HG03196 (cell line): ENCODE data around the gene GMIP.

ENCODE experiments used
- ATAC-seq: cut with Tn5 transposase; IDR thresholded peaks from one replicate; pipeline ENCODE4 v1.9.1; 2021; ENCODE audit not compliant: unreplicated experiment

GMIP gene

DNA sequence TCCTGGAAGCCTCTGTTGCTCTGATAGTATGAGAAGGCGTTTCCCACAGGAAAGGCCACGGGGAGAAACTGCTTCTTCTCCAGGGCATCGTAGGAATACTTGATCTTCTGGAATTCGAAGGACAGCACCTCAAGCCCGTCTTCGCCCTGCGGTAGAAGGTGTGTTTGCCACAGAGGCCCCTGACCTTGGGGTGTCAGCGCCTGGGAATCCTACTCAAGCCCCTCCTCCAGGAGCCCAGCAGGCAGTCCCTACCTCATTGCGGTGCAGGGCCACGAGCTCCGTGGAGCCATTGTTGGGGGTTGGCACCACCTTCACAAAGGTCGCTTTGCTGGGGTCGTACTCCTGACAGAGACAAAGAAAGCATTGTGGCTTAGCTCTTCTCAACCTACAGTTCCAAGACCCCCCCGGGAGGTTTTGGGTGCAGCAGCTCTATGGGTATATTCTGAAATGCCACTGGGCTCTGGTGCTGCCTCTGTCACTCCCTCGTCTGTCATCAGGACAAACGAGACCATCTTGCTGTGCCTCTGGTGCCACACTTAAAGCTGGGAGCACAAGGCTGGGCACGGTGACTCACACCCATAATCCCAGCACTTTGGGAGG is 16.3 kb upstream of the GMIP start:
- no peak for ATAC-seq

DNA sequence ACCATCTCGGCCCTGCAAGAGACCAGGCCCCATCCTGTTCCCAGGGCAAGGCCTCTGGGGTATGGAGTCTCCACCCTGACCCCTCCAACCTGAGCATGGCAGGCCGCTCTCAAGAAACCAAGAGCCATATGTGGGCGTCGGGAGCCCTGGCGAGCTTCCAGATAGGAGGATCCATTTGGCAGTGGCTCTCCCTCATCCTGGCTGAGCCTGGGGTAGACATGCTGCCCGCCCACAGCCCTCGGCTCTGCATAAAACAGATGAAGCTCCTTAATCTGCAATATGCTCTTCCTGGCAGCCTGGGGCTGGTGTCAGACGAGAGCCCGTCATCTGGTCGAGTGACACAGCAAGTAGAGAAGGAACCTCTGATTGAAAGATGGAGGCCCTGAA is 13.9 kb upstream of the GMIP start:
- no peak for ATAC-seq

DNA sequence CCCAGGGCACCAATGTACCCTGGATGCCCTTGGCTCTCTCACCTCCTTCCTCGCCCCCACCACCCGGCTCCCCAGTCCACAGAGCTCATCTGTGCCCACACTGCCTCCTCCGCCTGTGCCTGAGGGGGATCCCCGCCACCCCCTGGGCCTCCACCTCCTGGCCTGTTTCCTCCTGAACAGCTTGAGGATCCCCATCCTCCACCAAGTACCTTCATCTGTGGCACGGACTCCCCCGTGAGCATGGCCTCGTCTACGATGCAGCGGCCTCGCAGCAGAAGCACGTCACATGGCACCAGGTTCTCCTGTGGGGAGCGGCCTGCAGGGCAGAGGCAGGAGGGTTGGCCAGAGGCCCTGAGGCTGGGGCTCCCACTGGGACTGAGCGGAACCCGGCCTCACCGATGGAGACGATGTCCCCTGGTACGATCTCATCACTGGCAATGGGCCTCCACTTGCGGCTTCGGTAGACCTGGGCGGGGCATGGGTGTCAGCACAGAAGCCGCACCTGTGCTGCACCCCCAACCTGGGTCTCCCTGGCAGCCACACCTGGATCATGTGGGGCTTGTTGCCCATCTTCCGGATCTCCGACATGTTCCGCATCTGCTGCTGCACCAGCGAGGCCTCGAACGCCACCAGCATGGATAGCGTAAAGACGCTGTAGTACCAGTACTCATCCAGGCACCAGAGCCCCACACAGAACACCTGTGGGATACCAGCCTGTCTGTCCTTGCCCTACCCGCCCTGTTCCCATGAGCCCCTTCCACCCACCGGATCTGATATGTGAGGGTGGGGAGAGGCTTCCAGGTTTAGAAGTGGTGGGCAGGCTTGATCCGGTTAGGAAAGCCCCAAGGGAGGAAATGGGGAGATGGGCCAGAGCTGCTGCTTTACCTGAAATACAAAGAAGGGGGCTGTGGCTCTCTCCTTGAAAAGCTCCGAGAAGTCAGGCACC is 13.3 kb upstream of the GMIP start:
- no peak for ATAC-seq

DNA sequence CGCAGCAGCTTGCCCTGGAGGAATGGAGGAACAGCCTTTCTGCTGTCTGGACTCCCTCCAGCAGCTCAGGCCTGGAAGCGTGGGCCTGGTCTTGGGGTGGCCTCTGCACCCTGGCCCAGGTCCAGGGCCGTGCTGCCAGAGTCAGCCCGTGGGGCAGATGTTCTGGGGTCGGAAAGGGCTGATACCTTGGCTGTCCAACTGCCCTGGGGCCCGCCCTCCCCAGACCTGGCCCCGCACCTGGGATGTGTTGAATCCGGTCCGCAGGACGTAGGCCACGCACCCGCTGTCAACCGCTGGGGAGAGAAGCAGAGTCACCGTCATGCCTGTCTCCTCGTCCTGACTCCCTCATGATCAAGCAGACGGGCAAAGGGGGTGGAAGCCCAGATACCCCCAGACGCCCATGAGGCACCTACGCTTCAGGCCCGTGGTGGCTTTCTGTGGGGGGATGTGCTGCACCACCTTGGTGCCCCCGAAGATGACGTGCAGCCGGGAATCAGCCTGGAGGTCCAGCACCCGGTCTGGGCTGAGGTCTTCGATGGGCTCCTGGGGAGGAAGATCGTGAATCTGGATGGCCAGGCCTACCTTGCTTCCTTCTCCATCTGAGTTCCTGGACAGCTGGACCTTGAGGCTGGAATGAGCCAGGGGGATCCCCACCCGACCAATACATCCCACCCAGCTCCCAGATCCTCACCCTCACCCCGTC is 12.3 kb upstream of the GMIP start:
- ATAC-seq, result no peak

DNA sequence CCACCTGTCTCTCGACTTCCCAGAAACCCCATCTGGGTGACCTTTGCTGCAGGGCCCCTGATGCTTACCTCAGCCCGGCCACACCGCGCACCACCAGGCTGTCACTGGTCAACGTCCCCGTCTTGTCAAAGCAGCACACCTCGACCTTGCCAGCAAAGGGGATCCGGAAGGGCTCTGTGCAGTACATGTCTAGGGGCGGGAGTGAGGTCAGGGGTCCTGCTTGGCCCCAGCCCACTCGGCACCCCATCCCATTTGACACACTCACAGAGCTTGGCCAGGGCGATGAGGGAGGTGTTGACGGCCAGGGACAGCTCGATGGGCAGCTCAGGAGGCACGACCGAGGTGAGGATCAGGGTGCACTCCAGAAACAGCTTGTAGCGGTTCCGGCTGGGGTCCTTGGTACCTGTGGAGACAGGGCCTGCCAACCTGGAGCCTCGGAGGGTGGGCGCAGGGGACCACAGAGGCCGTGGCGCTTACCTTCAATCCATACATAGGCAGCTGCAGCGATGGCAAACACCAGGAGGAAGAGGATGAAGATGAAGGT is 11.7 kb upstream of the GMIP start:
- no peak for ATAC-seq

DNA sequence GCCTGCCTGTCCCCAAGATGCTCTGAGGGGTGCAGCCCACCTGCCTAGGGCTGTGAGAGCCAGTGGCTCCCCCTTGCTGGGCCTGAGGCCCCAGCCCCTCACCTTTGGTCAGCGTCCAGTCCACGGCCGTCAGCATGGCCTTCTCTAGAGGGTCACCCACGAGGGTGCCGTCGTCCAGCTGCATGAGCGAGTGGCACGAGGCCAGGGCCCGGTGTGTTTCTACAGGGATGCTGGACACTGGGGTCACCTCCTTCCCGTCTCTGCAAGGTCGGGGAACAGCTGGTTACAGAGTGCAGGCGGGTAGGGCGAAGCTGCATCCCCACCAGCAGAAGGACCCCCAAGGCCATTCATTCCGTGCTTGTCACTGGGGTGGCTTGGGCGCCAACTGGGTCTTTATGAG is 11.0 kb upstream of the GMIP start:
- ATAC-seq, result no peak

DNA sequence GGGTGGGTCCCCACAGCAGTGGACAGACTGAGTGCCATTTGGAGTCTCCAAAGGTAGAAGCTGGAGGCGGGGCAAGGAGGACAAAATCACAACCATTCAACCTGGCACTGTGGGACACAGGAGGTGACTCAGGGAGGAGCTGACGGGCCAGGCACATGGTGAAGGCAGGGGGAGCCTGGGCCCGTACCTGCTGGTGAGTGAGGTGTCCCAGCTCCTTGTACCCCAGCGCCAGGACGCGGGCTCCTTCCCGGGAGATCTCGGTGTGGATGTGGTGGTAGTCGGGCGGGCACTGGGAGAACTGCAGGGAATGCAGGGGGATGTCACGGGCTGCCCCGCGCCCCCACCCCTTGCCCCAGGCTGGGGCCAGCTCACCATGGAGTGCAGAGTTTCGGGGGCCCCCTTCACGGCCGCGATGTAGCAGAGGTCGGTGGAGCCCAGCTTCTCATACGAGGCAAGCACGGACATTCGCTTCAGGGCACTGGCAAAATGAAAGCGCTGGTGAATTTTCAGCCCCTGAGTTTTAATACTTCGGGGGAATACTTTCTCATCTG is 10.2 kb upstream of the GMIP start:
- no peak for ATAC-seq

DNA sequence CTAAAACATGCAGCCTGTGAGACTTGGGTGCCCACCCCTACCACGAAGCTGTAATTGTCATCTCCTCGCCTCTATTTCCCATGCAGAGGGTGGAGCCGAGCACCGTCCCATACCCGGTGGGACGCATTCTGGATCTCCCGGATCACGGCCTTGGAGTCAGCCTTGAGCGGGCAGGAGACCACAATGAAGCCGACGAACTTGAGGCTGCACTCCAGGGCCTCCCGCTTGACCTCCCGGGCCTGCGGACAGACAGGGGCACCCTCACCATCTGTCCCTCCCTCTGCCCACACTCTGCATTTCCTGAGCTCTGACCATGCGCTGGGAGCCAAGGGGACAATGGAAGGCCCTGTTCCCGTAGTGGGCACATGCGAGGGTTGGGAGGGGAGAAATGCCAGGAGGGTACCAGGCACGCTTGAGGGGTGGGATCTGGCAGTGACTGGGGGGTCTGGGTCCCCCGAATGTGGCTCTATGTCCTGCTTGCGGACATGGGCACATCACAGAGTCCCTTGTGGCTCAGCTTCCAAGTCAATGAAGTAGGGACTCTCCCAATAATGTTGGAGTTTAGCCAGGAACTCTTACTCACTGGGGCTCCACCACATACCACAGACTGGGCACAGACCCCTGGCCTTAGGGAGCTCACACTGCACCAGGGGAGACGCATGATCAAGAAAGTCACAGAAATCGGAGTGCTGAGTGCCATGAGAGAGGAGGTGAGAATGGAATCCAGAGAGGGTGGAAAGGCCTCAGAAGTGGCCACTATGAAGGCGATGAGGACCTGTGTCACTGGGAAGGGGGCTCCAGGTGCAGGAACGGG is 9.2 kb upstream of the GMIP start:
- ATAC-seq, result no peak

DNA sequence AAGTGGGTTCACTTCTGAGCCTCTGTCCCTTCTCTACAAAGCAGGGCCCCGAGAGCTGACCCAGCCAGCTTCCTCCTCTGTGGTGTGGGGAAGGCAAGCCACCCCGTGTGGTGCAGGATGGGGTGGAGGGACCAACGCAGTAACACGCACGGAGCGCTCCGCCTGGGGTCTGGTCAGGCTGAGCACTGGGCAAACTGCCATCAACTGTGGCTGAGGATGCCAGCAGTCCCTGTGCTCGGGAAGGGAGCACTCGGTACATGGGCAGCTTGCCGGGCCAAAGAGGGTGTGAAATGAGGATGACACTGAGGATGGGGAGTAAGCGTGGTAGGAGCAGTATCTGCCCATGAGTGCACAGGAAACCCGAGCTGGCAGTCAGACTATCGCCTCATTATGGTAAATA is 7.6 kb upstream of the GMIP start:
- ATAC-seq, result no peak

DNA sequence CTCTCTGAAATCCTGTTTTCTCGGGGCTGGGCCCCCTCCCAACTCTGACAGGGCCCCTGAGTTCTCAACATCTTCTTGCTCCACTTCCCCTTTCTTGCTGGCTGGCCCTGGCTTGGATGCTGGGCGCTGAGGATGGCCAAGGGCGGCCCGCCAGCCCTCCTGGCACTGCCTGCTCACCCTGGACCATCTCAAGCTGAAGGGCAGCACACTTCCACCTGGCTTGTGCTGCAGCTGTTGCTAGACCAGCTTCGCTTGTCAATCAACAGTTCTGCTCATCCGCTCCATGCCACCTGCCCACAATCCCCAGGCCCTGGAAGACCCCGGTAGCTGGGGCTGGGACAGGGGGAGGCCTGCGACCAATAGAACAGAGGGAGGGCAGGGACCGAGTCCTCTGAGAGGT is 6.9 kb upstream of the GMIP start:
- no peak for ATAC-seq

DNA sequence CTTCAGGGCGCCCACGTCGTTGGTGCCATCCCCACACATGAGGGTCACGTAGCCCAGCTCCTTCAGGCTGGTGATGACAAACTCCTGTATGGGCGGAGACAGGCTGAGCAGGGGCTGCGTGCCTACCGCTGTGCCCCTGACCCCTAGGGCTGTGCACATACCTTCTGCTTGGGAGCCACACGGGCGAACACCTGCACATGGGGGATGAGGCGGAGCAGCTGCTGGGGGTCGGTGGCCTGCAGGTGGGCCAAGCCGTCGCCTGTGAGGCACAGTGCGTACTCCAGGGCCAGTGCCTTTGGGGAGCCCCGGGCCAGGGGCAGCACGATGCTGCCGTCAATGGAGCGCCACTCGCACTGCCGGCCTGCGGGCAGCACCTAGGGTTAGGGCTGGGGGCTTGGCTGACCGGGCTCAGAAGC is 6.1 kb upstream of the GMIP start:
- no peak for ATAC-seq

DNA sequence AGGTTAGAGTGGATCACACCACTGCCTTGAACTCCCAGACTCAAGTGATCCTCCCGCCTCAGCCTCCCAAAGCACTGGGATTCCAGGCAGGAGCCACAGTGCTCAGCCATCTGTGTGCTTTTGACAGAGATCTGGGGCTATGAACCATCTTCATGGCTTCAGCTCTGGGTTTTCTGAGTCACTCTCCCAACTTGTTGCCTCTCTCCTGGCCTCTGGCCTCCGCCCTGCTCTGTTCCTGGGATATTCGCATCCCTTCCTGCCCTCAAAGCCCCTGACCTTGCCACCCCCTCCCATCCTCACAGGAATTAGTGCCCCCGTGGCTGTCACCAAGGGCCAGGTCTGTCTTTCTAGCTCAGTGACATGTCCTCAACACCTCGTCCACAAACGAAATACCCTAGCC is 5.7 kb upstream of the GMIP start:
- ATAC-seq, result no peak

DNA sequence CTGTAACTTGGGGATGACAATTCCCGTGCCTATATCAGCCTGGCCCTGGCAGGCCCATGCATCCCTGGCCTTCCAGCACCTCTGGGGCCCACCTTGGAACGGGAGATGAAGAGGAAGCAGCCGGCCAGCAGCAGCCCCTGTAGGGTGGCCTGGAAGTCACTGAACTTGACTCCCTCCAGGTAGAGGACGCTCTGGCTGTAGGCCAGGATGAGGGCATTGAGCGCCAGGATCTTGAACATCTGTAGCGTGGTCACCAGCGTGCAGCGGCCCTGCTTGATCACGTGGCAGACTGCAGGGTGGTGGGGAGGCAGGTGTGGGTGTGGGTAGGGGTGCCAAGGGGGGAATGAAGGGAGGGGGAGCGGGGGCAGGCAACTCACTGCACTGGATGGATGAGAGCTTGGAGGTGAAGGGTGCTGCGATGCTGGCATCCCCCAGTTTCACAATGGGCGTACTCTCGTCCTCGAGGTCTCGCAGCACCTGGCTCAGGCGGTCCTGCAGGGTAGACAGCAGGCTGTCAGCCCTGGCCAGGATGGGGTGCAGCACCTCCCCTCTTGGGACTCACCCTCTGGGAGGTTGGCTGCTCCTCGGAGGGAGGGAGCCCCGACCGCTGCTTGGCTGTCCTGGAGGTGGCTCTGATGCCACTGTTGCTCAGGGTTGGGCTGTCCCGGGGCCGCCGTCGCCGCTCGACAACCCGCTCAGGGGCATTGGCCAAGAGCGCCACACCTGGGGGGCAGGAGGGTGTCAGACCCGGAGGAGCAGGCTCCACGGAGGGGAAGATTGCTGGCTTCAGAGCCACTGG is 3.8 kb upstream of the GMIP start:
- ATAC-seq, result no peak

DNA sequence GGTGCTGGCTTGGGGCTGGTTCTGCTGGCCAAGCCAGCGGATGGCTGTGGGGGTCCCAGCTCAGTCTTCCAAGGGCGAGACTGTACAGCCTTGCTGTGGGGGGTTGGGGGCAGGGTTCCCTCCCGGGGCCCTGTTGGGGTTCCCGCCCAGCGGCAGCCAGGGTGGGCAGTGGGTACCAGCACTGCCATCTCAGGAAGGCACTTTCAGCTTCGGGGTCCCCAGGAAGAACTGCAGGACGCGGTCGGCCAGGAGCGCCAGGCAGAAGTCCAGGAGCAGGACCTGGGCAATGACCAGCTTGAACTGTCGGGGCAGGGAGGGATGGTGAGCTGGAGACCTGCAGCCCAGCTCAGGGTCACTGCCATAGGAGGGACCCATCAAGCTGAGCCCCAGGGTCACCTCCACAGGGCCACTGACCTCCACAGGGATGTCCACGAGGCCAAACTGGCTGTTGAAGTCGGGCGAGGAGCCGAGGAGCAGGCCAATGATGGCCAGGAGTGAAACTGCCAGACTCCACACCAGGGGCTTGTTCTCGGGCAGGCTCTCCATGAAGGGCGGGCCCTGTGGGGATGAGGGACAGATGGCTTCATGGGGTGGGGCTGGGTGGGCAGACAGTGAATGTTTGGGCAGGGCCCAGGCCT is 1.9 kb upstream of the GMIP start:
- no peak for ATAC-seq

DNA sequence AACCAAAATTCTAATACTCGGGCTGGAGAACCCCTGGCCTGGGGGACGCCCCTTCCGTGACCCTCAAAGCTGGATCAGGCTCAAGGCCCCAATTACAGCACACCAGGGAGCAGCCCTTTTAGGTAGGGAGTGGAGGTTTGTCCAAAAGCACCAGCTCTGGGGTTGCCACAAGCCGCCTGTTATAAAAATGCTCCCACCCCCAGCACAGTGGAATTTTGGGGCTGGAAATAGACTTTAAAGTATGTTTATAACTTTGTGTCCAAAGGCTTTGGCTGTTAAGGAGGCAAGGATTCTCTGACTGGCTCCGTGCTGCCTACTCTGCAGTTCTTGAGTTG is 564 bp upstream of the GMIP start:
- no peak for ATAC-seq

DNA sequence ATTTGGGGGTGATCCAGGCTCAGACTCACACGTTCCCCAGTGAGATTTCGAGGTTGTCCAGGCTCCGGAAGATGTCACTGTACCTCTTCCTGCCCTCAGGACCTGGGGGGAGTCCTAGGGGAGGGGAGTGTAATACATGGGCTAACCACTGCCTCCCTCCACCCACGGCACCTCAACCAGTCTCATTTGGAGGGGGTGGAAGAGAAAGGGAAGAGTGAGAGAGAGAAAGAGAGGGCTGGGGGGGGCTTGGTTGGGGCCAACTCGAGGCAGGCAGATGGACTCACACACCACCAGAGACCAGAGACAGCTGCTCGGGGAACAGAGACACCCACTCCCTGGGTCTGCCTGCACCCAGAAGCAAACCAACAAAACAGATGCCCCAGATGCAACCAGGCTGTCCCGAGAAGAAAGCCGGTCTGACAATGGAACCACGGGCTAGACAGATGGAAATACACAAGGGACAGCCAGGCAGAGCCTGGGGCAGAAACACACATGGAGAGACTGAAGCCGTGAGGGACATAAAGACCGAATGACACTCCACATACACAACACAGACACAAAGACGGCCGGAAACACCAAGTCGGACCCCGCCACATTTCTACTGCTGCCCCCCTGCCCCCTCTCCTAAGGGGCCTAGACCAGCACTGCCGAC is 825 bp downstream of the GMIP start:
- peak; percentile 8 for ATAC-seq

DNA sequence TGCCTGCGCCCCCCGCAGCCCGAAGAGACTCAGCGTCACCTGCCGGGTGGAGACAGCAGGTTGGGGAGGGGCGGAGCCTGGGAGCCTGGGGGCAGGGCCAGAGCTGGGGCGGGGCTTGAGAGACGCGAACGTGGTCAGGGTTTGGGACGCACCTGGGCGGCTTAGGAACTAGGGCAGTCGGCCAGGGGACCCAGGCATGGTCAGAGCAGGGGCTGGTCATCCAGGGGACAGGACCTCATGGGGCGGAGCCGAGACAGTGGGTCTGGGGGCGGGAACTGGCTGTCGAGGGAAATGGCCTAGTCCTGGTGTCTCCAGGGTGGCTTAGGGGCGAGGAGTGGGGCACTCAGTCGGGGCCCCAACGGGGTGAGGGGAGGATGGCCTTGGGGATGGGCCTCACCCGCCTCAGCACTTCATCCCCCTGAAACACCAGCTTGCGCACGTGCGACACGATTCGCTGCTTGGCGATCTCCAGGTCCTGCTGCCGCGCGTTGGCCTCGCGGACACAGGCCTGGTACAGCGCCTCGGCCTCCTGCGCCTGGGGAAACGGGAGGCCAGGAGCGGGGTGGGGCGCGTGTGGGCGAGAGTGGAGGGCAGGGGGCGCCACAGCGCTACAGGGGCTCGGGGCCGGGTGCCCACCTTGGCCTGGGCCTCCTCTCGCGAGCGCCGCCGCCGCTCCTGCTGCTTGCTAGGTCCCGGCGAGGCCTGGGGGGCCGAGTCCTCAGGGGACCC is 5.8 kb downstream of the GMIP start:
- ATAC-seq, result no peak

DNA sequence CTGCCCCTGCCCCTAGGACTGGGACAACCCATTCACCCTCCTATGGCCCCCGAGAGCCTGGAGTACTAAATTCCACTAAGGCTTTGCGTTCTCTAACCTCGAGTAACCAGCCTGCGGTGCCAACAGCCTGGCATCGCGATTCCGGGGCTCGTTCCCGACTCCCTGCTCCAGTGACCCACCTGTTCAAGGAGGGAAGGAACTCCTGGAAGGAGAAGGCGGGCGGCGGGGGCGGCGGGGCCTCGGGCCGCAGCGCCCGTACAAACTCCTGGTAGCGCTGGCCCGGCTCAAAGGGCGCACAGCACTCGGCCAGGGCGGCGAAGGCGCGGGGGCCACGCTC is 6.3 kb downstream of the GMIP start:
- ATAC-seq, result no peak
